ENCODE data around the gene ASAP2.

DNA sequence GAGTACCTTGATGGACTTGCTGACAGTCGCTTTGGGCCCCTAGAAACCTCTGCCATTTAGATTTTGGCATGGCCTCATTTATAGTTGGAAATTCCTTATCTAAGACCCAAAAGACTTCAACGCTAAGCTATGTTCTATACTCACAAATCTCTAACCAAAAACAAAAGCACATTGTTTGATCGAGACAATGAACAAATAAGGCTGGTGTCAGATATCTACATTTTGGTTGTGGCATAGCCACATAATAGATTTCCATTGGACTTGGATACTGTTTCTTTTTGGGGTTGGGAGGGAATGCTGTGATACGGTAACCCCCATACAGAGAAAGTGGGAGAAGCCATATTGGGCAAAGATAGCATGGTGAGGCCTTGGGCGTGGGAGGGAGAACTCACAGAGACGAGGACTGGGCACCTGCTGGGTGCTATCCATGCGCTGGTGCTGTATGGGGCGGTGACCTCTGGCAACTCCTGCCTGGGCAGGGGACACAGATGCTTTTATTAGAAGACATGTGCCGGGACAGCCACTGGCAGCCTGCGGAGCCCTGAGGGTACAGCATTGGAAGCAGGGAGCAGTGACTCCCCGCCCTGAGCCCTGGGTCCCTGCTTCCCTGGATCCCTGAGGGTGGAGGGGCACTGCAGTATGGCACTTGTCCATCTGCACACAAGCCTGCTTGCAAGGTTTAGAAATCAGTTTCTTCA, 97.1 kb downstream of the ASAP2 start:
- TF ChIP-seq, protein P1, sequence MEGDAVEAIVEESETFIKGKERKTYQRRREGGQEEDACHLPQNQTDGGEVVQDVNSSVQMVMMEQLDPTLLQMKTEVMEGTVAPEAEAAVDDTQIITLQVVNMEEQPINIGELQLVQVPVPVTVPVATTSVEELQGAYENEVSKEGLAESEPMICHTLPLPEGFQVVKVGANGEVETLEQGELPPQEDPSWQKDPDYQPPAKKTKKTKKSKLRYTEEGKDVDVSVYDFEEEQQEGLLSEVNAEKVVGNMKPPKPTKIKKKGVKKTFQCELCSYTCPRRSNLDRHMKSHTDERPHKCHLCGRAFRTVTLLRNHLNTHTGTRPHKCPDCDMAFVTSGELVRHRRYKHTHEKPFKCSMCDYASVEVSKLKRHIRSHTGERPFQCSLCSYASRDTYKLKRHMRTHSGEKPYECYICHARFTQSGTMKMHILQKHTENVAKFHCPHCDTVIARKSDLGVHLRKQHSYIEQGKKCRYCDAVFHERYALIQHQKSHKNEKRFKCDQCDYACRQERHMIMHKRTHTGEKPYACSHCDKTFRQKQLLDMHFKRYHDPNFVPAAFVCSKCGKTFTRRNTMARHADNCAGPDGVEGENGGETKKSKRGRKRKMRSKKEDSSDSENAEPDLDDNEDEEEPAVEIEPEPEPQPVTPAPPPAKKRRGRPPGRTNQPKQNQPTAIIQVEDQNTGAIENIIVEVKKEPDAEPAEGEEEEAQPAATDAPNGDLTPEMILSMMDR (conservative IDR thresholded peaks at IDR 0.05): no peak
- TF ChIP-seq EZH2 (IDR thresholded peaks at IDR 0.05; ENCODE audit: low read depth): no peak

All from PC-9 (cell line).